CD4-positive, alpha-beta T cell treated with Interleukin-17A for 1 hour (primary cell): ENCODE measurements around the gene WNT3A.
A peak's percentile ranks its signal among the peaks of the same experiment; 100 is the strongest.

Experiments used
- DNase-seq: peaks from one replicate; pipeline ENCODE4 v3.0.0-alpha.2; 2020

Gene WNT3A

DNA sequence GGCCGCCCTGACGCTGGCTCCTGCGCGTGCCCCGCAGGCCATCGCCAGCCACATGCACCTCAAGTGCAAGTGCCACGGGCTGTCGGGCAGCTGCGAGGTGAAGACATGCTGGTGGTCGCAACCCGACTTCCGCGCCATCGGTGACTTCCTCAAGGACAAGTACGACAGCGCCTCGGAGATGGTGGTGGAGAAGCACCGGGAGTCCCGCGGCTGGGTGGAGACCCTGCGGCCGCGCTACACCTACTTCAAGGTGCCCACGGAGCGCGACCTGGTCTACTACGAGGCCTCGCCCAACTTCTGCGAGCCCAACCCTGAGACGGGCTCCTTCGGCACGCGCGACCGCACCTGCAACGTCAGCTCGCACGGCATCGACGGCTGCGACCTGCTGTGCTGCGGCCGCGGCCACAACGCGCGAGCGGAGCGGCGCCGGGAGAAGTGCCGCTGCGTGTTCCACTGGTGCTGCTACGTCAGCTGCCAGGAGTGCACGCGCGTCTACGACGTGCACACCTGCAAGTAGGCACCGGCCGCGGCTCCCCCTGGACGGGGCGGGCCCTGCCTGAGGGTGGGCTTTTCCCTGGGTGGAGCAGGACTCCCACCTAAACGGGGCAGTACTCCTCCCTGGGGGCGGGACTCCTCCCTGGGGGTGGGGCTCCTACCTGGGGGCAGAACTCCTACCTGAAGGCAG, 52.3 kb downstream of the WNT3A start:
- DNase-seq = peak; percentile 65

DNA sequence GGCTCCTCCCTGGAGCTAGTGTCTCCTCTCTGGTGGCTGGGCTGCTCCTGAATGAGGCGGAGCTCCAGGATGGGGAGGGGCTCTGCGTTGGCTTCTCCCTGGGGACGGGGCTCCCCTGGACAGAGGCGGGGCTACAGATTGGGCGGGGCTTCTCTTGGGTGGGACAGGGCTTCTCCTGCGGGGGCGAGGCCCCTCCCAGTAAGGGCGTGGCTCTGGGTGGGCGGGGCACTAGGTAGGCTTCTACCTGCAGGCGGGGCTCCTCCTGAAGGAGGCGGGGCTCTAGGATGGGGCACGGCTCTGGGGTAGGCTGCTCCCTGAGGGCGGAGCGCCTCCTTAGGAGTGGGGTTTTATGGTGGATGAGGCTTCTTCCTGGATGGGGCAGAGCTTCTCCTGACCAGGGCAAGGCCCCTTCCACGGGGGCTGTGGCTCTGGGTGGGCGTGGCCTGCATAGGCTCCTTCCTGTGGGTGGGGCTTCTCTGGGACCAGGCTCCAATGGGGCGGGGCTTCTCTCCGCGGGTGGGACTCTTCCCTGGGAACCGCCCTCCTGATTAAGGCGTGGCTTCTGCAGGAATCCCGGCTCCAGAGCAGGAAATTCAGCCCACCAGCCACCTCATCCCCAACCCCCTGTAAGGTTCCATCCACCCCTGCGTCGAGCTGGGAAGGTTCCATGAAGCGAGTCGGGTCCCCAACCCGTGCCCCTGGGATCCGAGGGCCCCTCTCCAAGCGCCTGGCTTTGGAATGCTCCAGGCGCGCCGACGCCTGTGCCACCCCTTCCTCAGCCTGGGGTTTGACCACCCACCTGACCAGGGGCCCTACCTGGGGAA, 53.0 kb downstream of the WNT3A start:
- peak; percentile 85 for DNase-seq

DNA sequence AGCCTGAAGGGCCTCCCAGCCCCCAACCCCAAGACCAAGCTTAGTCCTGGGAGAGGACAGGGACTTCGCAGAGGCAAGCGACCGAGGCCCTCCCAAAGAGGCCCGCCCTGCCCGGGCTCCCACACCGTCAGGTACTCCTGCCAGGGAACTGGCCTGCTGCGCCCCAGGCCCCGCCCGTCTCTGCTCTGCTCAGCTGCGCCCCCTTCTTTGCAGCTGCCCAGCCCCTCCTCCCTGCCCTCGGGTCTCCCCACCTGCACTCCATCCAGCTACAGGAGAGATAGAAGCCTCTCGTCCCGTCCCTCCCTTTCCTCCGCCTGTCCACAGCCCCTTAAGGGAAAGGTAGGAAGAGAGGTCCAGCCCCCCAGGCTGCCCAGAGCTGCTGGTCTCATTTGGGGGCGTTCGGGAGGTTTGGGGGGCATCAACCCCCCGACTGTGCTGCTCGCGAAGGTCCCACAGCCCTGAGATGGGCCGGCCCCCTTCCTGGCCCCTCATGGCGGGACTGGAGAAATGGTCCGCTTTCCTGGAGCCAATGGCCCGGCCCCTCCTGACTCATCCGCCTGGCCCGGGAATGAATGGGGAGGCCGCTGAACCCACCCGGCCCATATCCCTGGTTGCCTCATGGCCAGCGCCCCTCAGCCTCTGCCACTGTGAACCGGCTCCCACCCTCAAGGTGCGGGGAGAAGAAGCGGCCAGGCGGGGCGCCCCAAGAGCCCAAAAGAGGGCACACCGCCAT, 53.8 kb downstream of the WNT3A start:
- no peak for DNase-seq

DNA sequence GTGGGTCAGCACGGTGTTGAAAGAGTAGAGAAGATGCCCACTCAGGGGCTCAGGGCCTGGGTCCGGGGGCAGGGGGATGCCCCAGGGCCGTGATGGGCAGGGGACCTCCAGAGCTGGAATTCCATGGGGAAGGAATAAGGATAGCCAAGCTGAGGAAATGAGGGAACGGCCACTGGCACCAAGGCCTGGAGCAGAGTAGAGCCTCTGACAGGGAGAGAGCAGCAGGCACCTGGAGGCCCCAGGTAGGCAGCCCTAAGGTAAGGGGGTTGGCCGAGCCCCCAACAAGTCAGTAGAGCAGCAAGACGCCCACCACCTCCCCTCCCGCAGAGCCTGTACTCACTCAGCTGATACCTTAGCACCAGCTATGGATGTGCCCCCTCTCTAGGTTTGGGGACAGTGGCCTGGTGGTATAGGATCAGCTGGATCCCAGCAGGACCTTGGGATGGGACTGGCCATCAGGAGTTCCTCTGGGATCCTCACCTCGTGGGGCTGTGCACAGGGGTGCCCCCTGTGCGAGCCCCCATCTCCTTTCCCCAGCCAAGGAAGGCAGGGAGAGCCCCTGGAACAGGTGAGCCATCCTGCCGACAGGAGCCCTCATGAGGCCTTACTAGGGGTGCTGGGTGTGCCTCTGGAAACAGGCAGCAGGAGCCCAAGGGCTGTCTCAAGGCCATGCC, 54.8 kb downstream of the WNT3A start:
- DNase-seq = no peak

DNA sequence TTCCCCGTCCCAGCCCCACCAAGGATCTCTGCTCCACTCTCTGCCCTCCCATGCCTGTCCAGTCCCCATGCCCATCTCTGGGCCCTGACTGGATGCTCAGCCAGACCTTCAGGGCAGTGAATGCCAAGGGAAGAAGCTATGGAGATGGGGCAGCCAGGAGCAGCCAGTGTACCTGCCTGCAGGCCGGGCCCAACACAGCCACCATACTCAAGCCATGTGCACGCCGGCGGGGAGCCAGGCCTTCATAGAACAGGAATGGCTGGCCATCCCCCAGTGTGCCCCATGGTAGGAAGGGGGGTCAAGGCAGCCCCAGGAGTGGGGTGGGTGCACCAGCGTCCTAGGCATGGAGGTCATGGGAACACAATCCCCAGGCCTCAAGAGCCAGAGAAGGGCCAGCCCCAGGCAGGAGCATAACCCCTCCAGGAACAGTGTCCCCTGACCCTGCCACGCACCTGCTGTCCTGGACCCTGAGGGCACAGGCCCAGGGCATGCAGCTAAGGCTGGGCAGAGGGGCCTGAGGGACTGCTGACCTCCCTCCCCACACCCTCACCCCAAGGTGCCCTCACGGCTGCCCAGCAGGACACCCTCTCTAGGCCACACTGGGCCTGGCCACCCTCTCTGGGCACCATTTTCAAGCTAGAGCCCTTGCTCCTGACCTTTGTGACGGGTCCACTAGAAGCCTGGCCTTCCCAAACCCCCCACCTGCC, 55.4 kb downstream of the WNT3A start:
- DNase-seq = no peak

DNA sequence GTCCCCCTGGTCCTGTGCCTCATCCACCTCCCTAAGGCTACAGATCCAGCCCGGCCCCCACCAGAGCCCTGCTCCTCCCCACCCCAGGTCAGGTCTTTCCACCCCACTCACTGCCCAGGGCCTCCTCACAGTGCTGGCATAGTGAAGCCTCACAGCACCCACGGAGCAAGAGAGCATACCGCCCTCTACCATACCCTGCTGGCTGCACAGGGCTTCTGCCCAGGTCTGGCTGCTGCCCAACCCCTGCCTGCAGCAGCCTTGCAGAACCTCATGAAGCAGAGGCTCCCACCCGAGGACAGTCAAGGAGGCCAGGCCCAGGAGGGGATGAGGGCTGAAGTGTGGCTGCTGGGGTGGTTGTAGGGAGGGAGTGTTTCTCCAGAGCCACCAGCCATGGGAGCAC, 56.0 kb downstream of the WNT3A start:
- no peak for DNase-seq

DNA sequence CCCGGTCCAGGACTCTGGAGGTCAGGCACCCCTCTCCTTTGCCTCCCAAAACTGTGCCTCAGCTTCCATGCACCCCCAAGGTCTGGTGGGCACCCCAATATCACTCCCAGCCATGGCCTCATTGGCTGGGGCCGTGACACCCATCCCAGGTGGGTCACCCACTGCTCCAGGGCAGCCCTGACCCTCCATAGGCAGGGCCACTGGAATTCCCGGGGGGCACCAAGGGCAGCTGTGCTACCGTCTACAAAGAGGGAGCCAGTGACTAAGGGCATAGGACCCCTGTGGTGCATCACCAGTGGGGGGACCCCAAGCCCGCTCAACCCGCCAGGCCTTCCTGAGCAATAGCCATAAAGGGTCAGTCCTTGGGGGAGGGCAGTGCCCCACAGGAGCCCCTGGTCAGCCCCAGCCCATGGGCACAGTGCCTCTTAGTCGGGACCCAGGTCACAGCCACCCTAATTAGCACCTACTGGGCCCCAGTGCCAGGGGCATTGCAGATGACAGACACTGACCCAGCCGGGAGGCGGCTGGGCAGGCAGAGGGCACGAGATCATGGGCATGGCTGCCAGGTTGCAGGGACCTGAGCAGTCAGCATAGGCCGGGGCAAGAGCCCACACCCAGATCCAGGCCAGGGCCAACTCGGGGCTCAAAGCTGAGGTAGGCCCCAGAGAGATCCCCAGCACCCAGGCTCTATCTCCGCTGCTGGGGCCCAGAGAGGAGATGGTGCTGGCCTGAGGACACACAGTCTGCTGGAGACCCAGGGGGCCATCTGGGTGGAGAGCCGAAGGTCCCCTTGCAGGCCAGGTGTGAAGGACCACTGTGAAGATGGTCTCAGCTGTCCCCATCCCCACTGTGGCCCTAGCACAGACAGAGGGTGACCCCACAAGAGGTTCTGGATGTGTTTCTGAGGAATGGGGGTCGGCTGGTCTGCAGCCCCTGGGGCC, 56.7 kb downstream of the WNT3A start:
- no peak for DNase-seq

DNA sequence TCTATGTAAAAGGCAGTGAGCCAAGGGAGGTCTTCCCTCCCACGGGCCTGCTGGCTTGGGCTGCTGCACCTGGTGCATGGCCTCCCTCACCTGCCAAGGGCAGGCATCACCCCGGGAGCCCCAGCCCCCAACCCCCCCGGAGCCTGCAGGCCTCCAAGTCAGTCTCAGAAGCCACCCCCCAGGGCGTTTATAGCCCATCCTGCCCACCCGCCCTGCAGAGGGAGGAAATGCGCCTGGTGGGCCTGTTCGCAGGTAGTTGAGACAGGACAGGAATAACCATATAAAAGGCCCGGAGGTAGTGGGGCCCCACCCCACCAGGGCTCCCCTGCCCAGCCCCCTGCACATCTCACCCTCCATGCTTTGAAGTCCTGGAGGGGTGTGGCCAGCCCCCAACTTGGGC, 57.5 kb downstream of the WNT3A start:
- no peak for DNase-seq

DNA sequence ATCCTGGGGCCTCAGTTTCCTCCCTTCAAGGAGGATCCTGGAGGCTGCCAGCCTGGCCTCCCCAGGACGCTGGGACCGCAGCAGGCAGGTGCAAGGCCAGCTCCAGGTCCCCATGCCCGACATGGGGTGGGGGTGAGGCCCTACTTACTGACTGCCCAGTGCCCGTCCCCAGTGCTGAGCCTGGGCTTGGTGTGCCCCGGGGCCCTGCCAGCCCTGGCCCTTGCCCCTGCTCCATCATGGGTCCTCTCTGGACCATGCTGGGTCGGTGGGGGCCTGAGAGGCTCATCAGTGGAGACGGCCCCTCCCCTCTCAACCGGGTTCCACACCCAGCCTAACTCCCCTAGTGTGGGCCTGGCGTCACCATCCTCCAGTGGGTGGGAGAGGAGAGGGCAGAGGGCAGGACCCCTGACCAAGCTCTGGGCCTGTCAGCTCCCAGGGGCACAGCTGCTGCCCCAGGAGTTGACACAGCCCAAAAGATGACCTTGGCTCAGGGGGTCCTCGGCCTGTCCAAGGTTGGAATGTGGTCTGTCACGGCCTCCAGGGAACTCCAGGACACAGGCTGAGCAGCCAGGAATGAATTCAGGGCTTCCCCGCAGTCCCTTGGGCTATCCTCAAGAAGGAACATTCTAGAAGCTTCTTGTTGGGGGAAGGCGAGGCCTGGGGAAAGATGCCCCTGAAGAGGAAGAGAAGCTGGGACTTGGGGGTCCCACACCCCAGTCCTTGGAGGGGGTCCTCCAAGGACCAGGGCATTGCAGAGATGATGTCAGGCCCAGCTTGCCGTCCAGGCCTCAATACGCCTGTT, 58.1 kb downstream of the WNT3A start:
- no peak for DNase-seq

DNA sequence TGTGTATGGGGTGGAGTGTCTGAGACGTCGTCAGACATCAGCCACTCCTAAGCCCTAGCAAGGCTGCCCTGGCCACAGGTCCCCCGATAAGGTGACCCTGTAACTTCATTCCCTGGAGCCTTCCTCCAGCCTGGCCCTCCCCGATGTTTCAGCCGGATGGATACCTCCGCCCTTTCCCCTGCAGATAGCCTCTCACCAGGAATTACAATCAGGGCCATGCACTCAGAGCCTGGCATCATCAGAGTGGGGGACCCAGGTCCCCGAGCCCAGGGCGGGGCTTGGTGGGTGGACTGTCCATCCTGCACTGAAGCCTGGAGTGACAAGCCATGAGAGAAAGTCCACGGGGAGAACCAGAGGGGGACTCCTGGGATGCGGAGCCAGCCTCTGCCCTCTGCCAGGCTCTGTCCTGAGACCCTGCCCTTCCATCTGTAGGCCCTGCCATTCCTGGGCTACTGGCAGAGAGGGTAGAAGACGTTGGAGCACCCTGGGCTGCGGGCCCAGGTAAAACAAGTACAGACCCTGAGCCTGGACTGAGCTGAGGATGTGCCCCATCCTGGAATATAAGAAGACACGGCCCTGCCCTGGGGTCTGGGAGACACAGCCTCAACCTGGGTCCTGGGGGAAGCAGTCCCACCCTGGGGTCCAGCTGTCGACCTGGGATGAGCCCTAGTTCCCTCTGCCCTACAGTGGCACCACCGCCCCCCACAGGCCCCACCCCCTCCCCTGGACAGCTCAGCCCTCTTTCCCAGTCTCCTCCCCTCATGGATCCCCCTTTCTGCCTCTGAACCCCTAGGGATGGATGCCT, 58.9 kb downstream of the WNT3A start:
- no peak for DNase-seq

DNA sequence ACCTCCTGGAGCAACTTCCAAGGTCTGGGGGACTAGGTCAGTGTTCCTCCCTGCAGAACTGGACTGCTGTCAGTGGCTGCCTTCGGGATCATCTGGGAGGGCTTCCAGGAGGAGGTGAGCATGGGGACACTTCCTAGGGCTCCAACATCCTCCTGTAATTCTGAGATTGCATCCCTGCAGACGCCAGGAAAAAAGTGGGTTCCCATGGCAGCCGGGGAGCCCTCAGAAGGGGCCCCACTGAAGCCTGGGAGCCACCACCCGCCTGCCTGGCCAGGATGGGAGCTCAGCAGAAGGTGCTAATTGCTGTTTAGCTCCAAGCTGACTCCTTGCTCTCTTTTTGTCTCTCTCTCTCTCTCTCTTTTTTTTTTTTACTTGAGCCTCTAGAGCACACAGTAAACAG, 59.6 kb downstream of the WNT3A start:
- no peak for DNase-seq

DNA sequence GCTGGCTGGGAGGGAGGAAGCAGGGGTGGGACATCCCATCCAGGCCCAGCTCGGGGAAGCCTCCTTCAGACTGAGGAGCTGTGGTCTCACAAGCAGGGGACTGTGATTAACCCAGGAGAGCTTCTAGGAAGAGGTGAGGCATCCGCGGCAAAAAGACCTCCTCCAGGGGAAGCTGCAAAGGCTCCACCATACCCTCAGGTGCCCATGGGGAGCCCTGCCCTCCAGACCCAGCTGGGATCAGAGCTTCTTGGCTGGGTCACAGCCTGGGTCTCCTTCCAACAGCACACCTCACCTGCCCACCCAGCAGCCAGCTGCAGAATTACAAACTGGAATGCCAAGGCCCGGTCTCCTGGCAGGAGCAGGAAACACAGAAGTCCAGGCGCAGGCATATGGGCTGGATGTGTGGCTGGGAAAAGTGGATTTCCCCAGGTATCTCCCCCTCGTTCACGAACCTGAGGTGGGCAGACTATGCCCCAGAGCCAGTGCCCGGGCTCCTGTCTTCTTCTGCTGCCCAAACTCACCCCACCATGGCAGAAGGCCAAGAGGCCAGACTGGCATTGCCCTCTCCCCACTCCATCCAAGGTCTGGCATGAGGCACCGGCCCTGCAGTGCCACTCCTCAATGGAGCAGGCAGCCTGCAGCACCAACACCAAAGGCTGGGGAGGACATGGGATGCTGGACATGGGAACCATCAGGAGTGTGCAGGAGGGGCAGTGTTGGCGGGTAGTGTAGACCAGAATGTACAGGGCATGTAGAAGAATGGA, 60.3 kb downstream of the WNT3A start:
- DNase-seq = no peak

DNA sequence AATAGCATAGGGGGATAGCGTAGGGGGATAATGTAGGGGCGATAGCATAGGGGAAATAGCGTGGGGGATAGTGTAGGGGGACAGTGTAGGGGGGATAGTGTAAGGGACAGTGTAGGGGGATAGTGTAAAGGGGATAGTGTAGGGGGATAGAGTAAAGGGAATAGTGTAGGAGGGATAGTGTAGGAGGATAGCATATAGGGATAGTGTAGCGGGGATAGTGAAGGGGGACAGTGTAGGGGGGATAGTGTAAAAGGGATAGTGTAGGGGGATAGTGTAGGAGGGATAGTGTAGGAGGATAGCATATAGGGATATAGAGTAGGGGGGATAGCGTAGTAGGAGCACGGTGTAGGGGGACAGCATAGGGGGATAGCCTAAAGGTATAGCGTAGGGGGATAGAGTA, 61.6 kb downstream of the WNT3A start:
- no peak for DNase-seq

DNA sequence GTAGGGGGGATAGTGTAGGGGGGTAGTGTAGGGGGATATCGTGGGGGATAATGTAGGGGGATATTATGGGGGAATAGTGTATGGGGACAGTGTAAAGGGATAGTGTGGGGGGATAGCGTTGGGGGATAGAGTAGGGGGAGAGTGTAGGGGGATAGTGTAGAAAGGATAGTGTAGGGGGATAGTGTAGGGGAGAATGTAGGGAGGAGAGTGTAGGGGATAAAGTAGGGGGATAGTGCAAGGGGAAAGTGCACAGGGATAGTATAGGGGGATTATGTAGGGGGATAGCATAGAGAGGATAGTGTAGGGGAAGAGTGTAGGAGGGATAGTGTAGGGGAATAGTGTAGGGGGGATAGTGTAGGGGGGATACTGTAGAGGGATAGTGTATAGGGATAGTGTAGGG, 63.4 kb downstream of the WNT3A start:
- DNase-seq = no peak

DNA sequence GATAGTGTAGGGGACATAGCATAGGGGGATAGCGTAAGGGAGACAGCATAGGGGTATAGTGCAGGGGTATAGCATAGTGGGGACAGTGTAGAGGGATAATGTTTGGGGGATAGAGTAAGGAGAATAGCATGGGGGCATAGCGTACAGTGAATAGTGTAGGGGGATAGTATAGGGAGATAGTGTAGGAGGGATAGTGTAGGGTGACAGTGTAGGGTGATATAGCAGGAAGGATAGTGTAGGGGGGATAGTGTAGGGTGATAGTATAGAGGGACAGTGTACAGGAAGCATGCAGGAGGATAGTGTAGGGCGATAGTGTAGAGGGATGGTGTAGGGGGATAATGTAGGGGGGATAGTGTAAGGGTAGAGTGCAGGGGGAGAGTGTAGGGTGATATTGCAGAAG, 64.1 kb downstream of the WNT3A start:
- no peak for DNase-seq

DNA sequence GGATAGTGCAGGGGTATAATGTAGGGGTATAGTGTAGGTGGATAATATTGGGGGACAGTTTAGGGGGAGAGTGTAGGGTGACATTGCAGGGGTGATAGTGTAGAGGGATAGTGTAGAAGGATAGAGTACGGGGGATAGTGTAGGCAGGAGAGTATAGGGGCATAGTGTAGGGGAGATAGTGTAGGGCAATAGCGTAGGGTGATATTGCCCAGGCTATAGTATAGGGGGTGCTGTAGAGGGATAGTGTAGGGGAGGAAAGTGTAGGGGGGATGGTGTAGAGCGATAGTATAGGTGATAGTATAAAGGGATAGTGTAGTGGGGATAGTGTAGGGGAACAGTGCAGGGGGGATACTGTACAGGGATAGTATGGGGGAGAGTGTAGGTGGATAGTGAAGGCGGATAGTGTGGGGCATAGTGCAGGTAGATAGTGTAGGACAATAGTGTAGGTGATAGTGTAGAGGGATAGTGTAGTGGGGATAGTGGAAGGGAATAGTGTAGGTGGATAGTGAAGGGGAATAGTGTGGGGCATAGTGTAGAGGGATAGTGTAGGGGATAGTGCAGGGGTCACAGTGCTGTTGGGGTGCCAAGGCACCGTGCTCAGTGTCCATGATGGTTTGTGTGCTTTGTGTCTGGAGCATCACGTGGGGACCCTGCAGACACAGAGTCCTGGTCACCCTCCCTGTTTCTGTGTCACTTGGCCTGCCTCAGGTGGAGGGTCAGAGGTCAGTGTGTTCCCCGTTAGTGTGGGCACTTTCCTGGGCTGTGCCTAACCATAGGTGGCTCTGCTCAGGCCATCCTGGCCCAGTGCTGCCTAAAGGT, 65.2 kb downstream of the WNT3A start:
- DNase-seq = no peak

DNA sequence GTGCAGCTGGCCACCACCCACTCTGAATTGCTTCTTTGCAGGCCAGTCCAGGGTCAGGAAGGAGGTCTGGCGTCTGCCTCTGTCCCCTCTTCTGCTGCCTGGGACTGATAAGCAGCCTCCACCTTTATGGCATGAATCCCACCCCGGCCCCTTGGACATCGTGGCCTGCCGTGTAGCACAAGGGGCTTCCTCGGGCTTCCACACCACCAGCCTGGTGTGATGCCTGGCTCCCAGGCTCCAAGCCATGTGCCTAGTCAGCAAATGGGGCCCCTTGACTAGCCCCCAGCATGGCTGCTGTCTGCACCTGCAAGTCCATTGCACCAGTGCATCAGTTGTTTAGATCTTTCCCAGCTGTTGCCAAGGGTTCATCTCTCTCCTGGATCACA, 65.9 kb downstream of the WNT3A start:
- DNase-seq = no peak
